Stimulated activated CD8-positive, alpha-beta memory T cell treated with anti-CD3 and anti-CD28 coated beads, Interleukin-7, amount 100 ng/mL, for 48 hours (primary cell): ENCODE measurements around the gene DNAH1.
"Not testable (repeated sequence)": the region's sequence is repeated elsewhere in the genome, so short reads cannot be mapped to it uniquely, and the experiment has no call there.

ENCODE experiments used
- DNase-seq, 2 donors: peaks; one replicate each; pipeline ENCODE4 v3.0.0-alpha.2; 2020; ENCODE audit warnings: low read depth in 1 of 2; ENCODE audit errors: extremely low read depth in 1 of 2

The DNAH1 gene

GRCh38 chr3:52331091-52331490 lies 15.0 kb downstream of the DNAH1 start:
- no peak for DNase-seq

GRCh38 chr3:52331906-52332305 lies 15.8 kb downstream of the DNAH1 start:
- DNase-seq: no peak

- DNase-seq: no peak
These were observed 17.9 kb downstream of the DNAH1 start for GRCh38 chr3:52333869-52334557.

DNA sequence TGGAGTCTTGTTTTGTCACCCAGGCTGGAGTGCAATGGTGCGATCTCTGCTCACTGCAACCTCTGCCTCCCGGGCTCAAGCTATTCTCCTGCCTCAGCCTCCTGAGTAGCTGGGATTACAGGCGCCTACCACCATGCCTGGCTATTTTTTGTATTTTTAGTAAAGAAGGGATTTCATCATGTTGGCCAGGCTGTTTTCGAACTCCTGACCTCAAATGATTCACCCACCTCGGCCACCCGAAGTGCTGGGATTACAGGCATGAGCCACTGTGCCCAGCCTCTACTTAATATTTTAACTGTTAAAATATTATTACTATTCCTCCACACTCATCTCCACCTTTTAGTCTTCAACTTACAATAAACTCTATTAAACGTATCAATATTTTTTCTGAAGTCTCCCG lies 22.0 kb downstream of the DNAH1 start:
- DNase-seq: not testable (repeated sequence)

DNA sequence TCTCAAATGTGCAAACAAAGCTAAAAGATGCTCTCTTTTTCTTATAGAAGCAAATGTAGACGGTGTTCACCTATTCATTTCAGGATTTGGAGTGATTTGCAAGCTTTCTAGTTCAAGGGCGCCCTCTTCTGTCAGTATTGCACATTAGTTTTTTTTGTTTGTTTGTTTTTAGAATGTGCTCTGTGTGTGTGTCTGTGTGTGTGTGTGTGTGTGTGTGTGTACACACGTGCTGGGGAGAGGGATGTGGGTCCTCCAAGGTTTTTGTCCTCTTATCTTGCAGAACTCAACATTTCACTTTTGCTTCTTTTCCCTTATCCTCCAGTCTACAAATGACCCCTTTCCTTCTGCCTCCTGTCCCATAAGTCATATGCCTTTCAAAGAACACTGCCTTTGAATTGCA lies 23.5 kb downstream of the DNAH1 start:
- no peak for DNase-seq

DNA sequence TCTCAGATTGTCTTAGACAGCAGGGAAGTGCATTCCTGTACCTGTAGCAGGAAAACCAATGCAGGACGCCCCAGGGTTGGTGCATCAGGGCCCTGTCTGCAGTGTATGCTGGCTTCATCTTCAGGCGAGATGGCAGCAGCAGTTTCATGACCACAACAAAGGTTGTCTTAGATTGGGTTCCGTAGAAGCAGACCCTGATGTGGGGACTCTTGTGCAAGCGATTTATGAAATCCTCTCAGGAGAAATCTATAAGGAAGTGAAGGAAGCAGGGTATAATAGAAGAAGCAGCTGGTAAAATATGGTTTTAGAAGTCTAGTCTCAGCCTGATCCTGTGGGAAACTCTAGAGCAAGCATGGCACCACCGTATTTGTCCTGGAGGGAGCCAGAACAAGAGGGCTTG lies 25.0 kb downstream of the DNAH1 start:
- DNase-seq: no peak

DNA sequence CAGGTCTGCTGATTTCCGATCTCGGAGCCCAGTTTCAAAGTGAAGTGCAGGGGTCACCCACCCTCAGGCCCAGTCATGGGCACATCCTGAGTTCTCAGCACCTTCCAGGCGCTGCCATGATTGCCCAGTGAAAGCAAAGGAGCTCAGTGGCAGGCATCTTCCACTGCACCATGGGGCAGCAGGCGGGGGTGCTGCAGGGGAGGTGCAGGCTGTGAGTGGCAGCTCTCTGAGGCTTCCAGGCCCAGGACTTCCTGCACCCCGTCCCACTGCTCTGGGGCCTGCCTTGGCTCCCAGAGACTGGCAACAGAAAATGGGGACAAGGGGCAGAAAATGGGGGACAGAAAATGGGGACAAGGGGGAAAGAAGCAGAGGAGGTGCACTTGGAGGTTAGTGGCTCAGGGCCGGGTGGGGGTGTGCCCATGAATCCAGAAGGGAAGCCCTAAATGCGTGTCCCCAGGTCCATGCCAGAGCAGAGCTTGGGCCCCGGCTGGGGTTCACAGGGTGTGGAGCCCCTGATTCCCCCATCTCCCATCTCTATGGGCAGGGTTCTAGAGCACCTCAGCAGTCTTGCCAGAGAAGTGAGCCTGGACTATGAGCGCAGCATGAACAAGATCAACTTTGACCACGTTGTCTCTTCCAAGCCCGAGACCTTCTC lies 28.0 kb downstream of the DNAH1 start:
- no peak for DNase-seq

GRCh38 chr3:52345521-52346109 lies 29.5 kb downstream of the DNAH1 start:
- no peak for DNase-seq

DNA sequence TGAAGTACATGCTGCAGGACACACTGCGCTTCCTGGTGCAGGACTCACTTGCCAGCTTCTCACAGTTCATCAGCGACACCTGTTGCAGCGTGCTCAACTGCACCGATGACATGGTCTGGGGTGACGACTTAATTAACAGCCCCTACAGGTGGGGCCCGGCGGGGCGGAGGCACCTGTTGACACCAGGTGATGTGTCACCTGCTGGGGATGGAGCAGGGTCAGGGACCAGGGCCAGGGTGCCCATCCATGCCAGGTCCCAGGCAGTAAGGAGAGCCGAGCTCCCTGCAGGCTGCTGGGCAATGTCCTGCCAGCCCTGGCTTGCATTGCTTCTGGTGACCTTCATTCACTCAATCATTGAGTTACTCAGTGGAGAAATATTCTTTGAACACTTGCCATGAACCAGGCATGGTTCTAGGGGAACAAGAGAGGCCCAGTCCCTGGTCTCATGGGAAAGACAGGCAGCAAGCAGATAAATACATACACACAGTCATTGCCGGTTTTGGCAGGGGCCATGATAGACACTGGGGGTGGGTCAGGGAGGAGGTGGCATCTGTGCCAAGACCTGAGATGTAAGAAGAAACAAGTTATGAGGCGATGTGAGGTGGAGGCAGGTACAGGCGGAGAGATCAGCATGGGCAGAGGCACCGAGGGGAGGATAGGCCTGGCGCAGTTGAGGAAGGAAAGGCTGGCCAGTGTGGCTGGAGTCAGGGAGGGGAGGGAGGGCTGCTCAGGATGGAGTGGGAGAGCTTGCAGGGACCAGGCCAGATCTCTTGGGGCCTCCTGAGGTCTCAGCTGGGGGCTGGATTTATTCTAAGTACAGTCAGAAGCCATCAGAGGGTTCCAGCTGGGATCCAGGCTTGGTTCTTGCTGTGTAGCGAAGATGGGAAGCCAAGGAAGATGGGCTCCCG lies 30.8 kb downstream of the DNAH1 start:
- DNase-seq: no peak

DNA sequence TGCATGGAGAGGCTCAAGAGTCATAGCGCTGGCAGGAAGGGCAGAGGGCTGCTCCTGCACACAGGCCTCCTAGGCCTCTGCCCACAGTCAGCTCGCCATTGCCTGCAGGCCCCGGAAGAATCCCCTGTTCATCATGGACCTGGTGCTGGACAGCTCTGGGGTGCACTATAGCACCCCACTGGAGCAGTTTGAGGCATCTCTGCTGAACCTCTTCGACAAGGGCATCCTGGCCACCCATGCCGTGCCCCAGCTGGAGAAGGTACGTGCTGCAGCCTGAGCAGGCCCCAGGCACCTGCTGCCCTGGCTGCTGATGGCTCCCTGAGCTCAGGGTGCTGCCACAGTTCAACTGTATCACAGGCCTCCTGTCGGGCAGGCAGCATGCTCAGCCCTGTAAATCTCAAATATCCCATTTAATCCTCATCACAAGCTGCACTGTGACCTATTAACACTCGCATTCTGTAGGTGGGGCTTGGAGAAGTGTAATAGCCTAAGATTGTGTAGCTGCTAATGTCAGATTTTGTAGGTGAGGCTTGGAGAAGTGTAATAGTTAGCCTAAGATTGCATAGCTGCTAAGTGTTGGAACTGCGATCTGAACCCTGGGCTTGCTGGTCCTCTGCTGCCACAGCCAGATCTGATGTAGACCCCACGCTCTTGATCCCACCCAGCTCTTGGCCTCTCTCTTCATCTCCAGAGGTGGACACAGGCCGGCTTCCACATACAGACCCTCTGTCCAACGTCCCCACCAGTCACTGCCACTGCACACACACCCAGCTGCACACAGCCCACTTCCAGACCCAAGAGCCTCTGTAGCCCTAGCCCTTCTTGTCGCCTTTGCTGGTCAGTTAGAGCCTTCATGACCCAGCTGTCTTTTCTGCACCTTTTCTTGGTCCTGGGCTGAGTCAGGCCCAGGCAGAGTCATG lies 31.9 kb downstream of the DNAH1 start:
- no peak for DNase-seq

- DNase-seq: no peak
These were observed 33.0 kb downstream of the DNAH1 start for GRCh38 chr3:52349131-52349530.

- no peak for DNase-seq
These were observed 33.7 kb downstream of the DNAH1 start for GRCh38 chr3:52349611-52350395.

DNA sequence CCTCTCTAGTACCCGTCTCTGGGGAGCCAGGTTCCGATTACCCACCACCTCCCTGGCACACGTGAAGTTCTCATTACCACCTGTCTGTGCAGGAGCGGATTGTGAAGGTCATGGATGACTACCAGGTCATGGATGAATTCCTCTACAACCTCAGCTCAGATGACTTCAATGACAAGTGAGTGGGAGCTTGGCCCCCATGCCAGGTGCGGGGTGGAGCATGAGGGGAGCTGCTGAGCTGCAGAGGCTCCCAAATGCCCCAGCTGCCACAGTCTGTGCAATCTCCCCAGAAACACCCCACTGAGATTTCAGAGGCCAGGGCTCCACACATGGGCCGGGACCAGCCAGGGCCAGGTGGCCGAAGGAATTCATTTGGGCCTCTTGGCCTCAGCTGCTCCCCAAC lies 34.3 kb downstream of the DNAH1 start:
- DNase-seq: no peak

- DNase-seq: no peak
These were observed 35.1 kb downstream of the DNAH1 start for GRCh38 chr3:52350981-52351761.

GRCh38 chr3:52351762-52352368 lies 35.7 kb downstream of the DNAH1 start:
- no peak for DNase-seq

DNA sequence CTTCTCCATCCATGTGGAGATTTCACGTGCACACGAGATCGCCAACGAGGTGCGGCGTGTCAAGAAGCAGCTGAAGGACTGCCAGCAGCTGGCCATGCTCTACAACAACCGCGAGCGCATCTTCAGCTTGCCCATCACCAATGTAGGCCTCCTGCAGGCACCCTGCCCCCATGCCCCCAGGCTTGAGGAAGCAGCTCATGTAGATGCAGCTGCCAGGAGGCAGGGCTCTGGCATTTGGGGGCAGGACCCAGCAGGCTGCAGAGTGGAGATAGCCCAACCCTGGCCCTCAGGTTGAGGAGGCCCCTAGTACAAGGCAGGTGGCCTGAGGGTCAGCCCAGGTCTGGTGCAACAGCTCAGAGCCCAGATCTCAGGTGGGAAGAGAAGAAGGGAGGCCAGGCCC lies 36.4 kb downstream of the DNAH1 start:
- no peak for DNase-seq

DNA sequence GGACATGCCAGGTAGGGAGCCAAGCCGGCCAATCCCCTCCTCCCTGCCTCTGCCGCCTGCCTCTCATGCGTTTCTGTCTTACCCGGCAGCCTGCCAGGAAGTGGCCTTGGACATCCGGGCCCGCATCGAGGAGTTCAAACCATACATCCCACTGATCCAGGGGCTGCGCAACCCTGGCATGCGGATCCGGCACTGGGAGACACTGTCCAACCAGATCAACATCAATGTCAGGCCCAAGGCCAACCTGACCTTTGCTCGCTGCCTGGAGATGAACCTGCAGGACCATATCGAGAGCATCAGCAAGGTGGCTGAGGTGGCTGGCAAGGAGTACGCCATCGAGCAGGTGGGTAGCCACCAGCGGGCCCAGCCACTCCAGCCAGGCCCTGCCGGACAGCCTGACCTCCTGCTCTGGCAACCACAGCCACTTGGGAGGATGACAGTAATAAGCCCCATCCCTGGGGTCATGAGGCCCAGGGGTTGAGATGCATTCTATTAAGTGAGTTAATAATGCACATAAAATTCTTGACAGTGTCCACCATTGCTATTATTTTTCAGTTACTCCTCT lies 37.3 kb downstream of the DNAH1 start:
- no peak for DNase-seq

GRCh38 chr3:52354676-52355075 lies 38.6 kb downstream of the DNAH1 start:
- no peak for DNase-seq
